ENCODE results near the gene MMGT1.
"Not testable (repeated sequence)": the region's sequence is repeated elsewhere in the genome, so short reads cannot be mapped to it uniquely, and the experiment has no call there.

Gene MMGT1

DNA sequence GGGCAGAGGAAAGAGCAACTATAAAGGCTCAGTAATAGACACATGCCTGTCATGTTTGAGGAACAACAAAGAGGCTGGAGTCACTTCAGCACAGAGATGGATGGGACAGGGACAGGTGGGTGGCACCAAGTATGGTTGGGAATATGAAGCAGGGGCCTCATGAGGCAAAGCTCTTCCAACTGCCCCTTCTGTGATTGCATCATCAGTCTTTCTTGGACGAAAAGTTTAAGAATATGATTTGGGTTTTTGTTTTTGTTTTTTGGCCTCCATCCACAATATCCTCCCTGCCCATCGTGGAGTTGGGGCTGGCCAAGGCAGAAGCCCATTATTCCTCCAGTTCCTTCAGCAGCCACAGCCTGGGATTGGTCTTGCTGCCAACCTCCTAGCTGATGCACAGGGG is 45.9 kb downstream of the MMGT1 start:
- DNase-seq (ENCODE audit: low spot score): no peak
- TF ChIP-seq, protein P1, sequence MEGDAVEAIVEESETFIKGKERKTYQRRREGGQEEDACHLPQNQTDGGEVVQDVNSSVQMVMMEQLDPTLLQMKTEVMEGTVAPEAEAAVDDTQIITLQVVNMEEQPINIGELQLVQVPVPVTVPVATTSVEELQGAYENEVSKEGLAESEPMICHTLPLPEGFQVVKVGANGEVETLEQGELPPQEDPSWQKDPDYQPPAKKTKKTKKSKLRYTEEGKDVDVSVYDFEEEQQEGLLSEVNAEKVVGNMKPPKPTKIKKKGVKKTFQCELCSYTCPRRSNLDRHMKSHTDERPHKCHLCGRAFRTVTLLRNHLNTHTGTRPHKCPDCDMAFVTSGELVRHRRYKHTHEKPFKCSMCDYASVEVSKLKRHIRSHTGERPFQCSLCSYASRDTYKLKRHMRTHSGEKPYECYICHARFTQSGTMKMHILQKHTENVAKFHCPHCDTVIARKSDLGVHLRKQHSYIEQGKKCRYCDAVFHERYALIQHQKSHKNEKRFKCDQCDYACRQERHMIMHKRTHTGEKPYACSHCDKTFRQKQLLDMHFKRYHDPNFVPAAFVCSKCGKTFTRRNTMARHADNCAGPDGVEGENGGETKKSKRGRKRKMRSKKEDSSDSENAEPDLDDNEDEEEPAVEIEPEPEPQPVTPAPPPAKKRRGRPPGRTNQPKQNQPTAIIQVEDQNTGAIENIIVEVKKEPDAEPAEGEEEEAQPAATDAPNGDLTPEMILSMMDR (IDR thresholded peaks at IDR 0.05; ENCODE audit: extremely low read depth, missing control alignments): no peak

DNA sequence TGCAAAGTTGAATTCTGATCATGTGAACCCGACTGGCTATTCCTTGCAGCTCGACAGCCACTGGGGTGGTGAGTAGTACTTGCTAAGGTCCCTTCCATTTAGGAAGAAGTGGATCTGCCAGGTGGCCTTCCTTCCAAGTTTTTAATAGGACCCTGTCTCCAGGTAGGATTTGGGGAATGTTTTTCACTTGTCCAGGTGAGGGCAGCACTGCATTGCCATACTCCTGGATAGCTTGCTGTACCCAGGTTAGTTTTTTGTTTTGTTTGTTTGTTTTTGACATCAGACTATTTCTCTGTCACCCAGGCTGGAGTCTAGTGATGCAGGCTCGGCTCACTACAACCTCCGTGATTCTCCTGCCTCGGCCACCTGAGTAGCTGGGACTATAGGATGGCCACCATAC is 50.4 kb downstream of the MMGT1 start:
- TF ChIP-seq, protein P1 (IDR thresholded peaks at IDR 0.05; ENCODE audit: extremely low read depth, missing control alignments): no peak
- DNase-seq (ENCODE audit: low spot score): no peak

DNA sequence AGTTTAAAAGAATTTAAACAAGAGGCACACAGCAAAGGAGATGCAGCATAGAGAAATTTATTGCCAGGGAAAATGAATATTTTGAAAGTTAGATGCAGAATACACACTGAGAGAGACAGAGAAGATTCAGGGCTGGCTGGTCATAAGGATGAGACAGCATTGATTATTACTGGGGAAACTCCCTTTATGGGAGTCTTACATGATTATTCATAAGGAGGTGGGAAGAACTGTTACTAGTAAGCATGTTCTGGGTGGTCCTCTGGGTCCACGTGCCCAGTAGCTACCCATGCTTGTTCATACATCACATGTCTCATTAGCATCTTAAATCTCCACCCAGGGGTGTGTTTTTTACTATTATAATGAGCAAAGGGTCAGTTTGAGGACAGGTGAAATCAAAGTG is 53.3 kb downstream of the MMGT1 start:
- DNase-seq (ENCODE audit: low spot score): not testable (repeated sequence)

DNA sequence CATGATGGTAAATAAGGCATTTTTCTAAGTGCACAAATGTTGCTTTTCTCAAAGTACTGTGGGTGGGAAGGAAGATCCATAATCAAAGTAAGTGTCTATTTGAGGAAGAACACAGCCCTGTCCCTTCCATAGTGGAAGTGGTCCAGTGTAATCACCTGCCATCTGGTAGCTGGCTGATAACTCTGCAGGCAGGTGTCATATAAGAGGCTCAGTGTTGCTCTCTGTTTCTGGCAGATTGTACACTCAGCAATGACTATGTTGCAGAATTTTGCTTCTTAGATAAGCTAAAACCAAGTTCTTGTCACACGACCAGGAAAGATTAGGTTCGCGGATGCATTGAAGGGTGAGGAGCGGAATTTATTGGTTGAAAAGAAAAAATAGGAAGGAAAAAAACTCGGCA is 59.4 kb downstream of the MMGT1 start:
- TF ChIP-seq, protein P1 (IDR thresholded peaks at IDR 0.05; ENCODE audit: extremely low read depth, missing control alignments): no peak
- DNase-seq (ENCODE audit: low spot score): no peak
